SHP77 treated with DMSO at 0.1 percent for 48 hours (cell line): ENCODE measurements around the gene CNOT2.
"Not testable (repeated sequence)": the region's sequence is repeated elsewhere in the genome, so short reads cannot be mapped to it uniquely, and the experiment has no call there.

Source experiments
- DNase-seq: peaks from one replicate; lab custom pipeline; 2025; lab: John Stamatoyannopoulos, UW

Gene CNOT2

DNA sequence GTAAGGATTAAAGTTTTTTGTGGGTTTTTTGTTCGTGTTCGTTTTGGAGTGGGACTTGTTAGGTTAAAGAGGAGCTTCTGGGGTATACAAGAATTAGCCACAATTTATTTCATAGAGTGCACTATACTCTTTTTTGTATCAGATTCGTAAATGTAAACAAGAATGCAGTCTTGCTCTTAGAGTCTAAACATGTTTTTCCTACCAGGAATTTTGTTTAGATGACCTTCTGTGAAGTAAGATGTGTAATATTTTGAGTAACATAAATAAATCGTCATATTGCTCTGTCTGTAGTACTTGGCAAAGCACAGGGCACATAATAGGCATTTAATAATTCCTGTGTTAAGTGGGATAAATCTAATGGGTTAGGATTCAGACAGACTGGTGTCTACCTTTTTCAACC is 9.6 kb downstream of the CNOT2 start:
- no peak for DNase-seq

DNA sequence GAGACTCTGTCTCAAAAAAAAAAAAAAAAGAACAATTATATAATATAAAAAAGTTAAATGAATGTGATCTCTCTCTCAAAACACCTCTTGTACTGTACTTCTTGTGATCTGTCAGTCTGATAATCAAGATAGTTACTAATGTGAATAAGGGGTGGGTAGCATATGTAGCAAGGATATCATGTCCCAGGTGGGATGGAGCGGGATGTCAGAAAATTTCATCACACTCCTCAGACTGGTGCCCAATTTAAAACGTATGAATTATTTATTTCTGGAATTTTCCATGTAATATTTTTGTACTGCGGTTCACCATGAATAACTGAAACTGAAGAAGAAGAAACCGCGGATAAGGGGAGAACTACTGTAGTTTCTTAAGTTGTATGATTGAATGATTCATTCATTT is 11.0 kb downstream of the CNOT2 start:
- no peak for DNase-seq

DNA sequence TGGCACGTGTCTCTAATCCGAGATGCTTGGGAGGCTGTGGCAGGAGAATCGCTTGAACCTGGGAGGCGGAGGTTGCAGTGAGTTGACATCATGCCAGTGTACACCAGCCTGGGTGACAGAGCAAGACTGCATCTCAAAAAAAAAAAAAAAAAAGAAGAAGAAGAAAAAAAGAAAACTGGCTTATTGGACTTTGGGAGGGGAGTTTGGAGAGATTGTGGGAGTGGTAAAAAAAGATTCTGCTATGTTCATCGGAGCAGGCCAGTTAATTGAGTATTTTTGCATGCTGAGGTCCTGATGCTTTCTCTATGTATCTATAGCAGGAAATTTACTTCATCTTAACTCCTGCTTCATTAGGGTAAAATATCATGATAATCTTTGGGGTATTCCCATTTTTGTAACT is 11.6 kb downstream of the CNOT2 start:
- DNase-seq: no peak

DNA sequence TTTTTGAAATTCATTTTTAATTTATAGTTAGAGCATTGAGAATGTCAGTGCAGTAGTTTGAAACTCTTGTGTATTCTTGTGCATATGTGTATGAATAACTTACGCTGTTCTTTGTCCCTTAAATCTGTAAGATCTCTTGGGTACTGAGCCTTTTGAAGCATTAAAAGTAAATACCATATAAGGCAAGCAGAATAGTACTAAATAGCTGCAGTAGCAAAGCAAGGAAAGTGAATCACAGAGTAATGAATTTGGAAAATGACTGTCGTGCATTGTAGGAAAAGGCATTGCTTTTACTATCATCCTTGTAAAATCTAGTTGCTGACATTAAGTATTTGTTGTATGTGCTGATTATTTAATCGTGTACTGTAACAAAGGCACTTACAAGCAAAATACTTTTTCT is 12.1 kb downstream of the CNOT2 start:
- no peak for DNase-seq

DNA sequence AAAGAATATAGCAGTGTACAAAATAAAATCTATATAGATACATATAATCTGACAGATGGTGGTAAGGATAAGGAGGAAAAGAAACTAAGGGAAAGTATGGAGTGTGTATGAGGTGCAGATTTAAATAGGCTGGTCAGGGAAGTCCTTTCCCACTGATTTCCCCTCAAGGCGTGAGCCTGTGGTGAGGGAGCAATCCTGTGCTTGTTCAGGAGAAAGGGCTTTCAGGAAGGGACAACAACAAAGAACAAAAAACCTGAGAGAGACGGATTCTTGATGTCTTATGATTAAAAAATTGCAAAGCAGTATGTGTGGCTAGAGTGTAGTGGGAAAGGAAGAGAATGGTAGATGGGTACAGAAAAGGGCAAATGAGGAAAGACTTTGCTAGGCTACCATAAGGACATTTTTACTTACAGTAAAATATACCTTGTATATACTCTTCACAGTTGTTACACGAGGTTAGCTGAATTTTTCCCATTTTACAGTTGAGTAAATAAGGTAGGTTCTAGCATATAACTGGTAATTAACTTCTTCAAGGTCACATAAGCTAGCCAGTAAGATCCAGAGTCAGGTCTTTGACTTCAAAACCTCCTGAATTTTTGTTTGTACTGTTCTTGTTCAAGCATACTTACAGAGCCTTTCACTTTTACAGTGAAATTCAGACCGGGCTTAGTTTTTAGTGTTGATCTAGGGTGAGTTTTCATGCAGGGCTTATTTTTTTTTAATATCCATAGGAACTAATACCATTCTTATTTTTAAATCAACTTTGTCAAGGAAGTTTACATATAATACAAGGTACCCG is 15.6 kb downstream of the CNOT2 start:
- DNase-seq: no peak

DNA sequence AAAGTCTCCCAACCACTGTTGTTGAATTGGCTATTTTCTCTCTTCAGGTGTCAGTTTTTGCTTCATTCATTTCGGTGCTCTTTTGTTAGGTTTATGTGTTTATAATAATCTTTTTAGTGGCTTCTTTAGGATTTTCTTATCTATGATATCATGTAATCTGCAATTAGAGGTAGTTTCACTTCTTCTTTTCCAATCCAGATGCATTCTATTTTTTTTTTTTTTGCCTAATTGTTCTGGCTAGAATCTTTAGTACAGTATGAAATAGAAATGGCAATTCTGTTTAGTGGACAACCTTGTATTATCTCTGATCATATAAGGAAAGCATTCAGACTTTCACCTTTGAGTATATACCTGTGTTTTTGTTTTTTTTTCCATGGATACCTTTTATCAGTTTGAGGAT is 17.4 kb downstream of the CNOT2 start:
- no peak for DNase-seq

DNA sequence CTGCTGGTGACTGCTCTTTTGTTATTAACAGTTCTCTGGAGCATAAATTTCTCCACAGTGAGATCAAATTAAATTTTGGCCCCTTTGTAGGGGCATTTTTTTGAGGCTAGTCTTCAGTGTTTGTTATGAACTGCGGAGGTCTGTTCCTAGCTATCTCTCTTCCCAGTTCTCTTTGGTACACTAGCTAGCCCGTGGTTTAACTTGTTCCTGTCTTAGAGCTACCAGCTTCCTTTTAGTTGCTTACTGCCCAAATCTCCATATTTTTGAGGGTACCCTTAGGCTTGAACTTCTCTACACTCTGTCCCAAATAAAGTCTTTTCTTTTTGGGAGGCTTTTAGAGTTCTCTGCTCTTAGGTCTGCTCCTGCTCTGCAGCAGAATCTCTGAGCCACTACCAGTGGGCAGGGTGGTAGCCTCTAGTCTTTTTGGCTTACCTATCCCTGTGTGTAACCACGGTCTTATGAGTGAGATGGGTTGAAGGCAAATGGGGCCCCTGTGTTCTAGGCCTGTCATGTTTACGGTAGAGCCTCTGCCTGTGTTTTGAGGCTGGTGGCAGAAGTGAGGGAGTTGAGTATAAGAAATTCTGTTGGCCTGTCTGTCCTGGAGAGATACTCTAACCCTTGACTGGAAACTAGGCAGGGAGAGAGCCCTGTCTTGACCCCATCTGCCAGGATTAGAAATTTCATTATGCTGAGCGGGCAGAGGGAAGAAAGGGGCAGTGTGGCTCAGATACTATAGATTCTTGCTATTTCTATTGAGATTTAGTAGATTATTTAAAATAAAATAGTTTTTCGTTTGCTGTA is 21.0 kb downstream of the CNOT2 start:
- DNase-seq: no peak

DNA sequence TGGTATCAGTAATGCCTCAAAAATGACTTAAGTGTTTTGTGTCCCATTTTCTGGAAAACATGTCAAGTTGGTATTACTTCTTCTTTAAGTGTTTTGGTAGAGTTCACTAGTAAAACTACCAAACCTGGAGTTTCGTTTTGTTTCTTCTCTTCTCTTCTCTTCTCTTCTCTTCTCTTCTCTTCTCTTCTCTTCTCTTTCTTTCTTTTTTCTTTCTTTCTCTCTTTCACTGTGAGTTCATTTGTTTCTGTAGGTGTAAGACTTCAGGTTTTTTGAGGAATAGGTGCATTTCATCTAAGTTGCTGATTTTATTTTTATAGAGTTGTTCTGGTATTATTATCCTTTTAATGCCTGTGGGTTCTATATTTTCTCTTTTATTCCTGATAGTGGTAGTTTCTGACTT is 21.9 kb downstream of the CNOT2 start:
- DNase-seq: no peak

DNA sequence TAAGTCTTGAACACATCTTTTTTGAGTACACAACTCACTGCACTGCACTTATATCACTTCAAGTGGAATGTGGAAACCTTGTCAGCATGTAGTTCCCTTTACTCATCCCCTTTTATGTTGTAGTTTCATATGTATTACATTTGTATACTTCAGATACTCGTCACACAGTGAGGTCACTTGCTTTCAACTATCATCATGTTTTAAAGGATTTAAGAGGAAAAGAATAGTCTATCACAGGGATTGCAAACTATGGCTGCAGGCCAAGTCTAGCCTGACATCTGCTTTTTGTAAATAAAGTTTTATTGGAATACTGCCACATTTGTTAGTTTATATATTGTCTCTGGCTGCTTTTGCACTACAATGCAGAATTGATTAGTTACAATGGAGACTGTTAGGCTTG is 24.3 kb downstream of the CNOT2 start:
- peak; percentile 8 for DNase-seq

DNA sequence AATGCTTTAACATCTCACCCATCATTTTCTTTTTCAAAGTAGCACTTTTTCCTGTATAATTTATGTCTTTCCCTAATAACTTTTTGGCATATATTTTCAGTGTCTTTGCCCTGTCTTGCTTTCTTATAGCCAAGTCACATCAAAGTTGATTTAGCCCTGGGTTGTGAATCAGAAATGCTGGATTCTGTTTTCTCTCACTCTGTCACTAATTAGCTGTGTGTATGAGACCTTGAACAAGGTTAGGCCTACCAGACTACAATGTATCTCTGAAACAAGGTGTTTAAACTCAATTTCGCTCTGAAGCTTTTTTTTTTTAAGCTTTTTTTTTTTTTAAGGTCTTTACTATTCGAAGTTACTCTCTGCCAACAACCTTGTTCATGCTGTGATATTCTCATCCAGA is 25.7 kb downstream of the CNOT2 start:
- no peak for DNase-seq

DNA sequence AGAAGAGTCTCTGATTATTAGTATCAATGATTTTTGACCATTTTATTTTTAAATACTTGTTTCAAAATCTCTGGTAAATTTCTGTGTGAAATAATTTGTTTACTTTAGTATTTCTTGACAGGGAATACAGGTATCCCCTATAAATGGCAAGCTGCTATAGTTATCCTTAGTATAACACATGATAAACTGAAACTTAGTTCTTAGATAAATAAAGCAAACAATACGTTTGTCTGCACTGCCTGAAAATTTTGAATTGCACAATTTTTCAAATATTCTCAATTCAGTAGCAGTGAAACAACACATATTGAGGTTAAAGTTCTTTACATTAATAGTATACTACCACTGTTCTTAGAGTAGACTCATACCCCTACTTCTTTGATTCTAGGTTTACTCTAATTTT is 26.9 kb downstream of the CNOT2 start:
- DNase-seq: no peak

DNA sequence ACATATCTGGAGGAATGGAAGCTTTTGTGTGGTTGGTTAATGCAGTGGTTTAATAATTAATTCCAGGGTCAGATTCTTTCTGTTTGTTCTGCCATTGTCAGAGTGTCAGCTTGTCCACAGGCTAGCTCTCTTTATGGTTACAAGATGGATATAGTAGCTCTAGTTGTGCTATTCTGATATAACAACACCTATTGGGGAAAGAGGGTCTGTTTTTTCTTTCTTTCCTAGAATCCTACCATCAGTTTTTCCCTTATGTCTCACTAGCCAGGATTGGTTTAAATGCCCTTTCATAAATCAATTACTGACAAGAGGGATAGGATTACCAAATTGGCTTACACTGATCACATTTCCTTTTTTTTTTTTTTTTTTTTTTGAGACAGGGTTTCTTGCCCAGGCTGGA is 27.8 kb downstream of the CNOT2 start:
- no peak for DNase-seq

DNA sequence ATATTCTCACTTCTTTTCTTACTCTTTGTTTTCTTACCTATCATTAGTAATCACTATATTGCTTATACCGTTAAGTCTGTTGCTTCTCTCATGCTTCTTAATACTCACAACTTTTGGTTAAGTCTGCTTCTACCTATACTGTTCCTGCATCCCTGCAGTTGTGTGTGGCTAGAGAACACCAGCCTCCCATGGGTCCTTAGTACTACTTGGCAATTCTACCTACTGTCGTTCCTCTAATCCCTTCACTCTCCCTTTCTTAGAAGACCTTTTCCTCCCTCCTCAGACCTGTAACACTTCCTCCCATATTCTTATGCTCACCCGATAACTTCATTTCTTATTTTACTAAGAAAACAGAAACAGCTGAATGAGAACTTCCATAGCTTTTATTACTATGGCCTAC is 29.3 kb downstream of the CNOT2 start:
- no peak for DNase-seq

DNA sequence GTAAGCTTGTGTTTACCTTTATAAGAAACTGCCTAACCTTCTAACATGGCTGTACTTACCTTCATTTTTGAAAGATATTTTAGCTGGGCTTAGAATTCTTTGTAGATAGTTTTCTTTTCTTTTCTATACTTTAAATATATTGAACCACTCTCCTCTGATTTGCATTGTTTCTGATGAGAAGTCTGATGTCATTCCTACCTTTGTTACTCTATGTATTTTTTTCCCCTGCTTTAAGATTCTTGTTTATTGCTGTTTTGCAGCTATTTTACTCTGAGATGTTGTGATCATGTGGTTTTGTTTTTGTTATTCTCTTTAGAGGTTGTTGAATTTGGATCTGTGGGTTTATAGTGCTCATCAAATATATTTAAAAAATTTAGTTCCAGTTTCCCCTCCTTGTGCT is 31.8 kb downstream of the CNOT2 start:
- no peak for DNase-seq

DNA sequence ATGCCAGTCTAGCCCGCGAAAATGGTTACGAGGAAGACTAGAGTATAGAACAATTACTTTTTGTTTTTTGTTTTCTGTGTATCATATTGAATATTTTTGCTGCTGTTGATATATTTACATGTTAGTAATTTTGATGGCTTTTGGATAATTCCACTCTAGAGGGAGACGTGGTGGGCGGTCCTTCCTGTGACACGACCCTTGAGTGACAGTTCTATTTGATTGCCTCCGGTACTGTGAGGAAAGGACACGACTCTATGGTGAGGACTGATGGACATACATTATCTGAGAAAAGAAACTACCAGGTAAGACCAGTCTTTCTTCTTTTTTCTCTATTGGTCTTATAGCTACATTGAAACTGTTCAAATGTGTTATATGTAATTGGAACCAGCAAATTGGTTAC is 34.7 kb downstream of the CNOT2 start:
- no peak for DNase-seq

DNA sequence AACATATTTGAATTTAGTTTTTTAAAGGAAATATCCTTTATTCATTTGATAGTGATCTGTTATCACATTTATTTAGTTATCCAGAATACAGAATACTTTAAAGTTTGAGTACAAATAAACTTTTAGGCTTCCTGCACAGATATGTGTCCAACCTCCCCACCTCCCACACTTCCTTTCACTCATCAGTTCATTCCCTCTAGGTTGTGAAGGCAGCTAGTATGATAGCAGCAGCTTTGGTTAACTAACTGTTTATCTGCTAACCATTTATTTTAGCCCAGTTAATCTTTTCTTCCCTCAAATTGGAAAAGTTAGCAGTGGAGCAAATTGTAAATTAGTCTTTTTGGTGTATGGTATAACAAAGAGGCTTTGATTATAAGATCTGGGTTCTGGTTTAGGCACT is 35.7 kb downstream of the CNOT2 start:
- no peak for DNase-seq

DNA sequence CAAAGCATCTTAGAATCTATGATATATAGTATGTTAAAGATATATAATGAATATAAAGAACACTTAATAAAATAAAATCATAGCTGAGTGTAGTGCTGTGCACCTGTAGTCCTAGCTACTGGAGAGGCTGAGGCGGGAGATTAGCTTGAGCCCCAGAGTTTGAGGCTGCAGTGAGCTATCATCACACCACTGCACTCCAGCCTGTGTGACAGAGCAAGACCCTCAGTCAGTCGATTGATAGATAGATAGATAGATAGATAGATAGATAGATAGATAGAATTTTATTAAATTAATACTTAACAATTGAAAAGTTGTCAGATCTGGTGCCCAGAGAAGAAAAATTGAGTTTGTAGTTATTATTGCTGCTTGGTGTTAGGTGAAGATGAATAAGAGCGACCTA is 40.0 kb downstream of the CNOT2 start:
- no peak for DNase-seq

DNA sequence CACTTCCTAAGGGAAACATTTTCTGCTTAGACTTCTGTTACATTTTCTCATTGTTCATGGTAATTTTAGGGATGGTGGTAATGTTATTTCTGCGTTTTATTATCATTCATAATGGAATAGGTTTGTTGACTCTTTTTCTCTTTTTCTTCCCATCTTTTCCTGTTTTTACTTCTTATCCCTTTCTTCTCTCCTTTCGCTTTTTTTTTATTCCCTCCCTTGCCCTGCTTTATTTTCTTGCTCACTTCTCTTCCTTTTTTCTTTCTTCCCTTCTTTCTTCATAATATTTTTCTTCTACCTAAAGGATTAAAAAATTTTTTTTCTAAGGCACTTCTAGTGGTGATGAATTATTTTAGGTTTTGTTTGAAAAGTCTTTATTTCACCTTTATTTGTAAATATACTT is 45.6 kb downstream of the CNOT2 start:
- DNase-seq: no peak

DNA sequence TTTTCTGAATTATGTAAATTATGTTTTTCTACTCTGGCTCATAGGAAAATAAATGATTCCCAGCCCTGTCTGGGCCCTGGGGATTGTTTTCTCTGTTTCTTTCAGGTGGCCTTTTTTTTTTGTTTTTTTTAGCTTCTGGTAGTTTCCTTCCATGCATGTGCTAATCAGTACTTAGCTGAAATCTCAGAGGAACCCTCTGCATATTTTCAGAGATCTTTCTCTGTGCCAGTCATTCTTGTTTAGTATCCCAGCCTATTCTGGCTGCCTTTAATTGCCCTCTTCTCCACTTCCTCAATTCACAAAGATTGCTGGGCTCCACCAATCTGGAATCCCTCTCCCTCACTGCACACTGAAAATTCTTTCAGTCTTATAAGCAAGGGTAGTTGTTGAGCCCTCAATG is 46.9 kb downstream of the CNOT2 start:
- DNase-seq: no peak

DNA sequence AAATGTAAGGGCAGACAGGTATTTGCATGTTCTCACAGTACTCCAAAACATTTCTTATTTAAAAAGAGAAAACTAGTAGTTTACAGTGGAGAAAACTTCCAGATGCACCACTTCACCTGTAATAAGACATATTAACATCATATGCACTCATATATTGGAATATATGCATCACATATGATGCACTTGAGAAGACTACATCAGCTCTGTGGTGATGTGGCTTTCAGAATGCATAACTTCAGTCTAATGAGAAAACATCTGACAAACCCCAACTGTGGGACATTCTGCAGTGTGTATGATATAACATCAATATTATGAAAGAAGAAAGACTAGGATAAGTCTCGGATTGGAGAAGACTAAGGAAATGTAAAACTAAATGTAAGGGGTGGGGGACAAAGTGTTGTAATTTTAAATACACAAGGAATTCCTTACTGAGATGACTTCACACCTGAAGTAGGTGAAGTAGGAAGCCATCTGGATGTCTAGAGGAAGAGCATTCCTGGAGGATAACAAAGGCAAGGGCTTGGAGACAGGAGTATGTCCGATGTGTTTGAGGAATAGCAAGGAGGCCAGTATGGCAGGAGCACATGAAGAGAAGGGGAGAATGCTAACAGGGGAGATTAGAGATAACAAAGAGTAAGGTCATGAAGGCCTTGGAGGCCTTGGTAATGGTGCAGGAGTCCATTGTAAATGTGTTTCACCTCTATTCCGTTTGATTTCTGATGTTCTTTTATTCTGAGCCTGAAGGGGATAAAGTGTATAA is 49.0 kb downstream of the CNOT2 start:
- DNase-seq: no peak

DNA sequence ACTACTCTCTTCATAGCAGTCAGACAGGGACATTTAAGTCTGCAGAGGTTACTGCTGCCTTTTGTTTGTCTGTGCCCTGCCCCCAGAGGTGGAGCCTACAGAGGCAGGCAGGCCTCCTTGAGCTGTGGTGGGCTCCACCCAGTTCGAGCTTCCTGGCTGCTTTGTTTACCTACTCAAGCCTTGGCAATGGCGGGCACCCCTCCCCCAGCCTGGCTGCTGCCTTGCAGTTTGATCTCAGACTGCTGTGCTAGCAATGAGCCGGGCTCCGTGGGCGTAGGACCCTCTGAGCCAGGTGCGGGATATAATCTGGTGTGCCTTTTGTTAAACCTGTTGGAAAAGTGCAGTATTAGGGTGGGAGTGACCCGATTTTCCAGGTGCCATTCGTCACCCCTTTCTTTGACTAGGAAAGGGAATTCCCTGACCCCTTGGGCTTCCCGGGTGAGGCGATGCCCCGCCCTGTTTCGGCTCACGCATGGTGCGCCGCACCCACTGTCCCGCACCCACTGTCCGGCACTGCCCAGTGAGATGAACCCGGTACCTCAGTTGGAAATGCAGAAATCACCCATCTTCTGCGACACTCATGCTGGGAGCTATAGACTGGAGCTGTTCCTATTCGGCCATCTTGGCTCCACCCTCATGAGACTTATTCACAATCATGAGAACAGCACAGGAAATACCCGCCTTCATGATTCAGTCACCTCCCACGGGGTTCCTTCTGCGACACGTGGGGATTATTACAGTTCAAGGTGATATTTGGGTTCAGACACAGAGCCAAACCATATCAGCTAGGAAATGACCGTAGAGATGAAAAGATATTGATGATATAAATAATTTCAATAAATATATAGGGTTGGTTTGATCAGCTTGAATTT is 61.7 kb downstream of the CNOT2 start:
- DNase-seq: not testable (repeated sequence)

DNA sequence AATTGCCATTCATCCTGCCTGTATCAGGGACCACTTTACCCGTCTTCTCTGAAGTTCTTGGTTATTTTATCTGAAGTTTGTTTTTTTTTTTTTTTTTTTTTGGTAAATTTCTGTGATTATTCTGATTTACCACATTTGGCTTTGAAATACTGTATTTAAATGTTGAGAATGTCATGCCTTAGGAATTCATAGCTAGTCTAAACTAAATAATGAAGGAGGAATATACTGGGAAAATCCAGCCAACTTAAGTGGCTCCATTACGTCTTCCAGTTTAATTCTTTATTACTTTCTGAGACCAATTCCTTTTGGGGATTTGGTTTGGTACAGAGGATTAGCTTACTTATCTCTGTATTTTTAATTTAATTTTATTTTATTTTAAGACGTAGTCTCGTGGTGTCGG is 62.6 kb downstream of the CNOT2 start:
- DNase-seq: no peak
